Mucosa of descending colon (tissue), 3 donors: ENCODE data around the gene DSCAM. TPM values are rescaled to one million over a fixed set of nuclear protein-coding genes. Genes with fewer than 3 reads are reported as not detected.

ENCODE experiments used
- ATAC-seq: fragments of 200-7000 bp; cut with Tn5 transposase; one replicate; pipeline ENCODE4 v1.9.1; 2020; ENCODE audit warnings: mild to moderate bottlenecking, moderate library complexity
- DNase-seq, 3 donors: peaks; one replicate each; pipeline ENCODE4 v3.0.0-alpha.2; 2020
- H3K36me3 ChIP-seq: fragments of 200-600 bp; one replicate; pipeline ENCODE4 v1.8.0; 2021; ENCODE audit warnings: low read depth, mild to moderate bottlenecking
- H3K4me1 ChIP-seq: fragments of 200-600 bp; one replicate; pipeline ENCODE4 v1.8.0; 2021; ENCODE audit warnings: low read depth, mild to moderate bottlenecking
- H3K4me3 ChIP-seq: fragments of 200-600 bp; one replicate; pipeline ENCODE4 v1.8.0; 2021; ENCODE audit warnings: mild to moderate bottlenecking
- H3K9me3 ChIP-seq: fragments of 200-600 bp; one replicate; pipeline ENCODE4 v1.8.0; 2021; ENCODE audit warnings: mild to moderate bottlenecking
- CTCF ChIP-seq: fragments of 200-600 bp; IDR thresholded peaks from one replicate; pipeline ENCODE4 v1.8.0; 2022; ENCODE audit warnings: antibody characterized with exemption, mild to moderate bottlenecking
- intact Hi-C, 2 donors: fragments of 100-400 bp; cut with DNase I in 1 of 2; cut with micrococcal nuclease in 1 of 2; formaldehyde crosslinking; loops; one replicate each; pipeline versions ENCODE4 v1.11.0 to v1.11.1; 2022; cut with DNase I, micrococcal nuclease
- total RNA-seq, 3 donors: library from RNA; stranded (reverse); fragmentation: NEBNext Ultra II Directional in 2 of 3; extraction: Animal tissue kit (Norgen Biotek cat#: 25700) in 2 of 3; gene quantifications; one replicate each; pipeline versions ENCODE4 v1.2.1 to v1.2.4, GENCODE V29; 2021 to 2023
- donor health status: DM: no; HTN: no; CAD: no; lungs with moderate emphysema.
- donor health status: DM: no; HTN: no; CAD: no.
- donor health status: DM: no; HTN: yes; CAD: no.

DSCAM gene
- total RNA-seq, 3 donors from 2014 or later, result 0.35 TPM; not detected in 2

GRCh38 chr21:40128891-40129290 lies 718.1 kb downstream of the DSCAM start:
- no peak for TF ChIP-seq CTCF
- Histone ChIP-seq H3K4me3 (no peak overlapping the region), H3K36me3 (no peaks in the 10 kb centered on the region), H3K9me3 (no peaks in the 10 kb centered on the region), H3K4me1 (no peaks in the 10 kb centered on the region)
- ATAC-seq (no peak), DNase-seq (no peak)
- intact Hi-C loops, result loop anchor here in 1 of 2 donors (10.0 kb wide), 1 partner anchor 344 kb away; no protein-coding TSS in a partner anchor

GRCh38 chr21:40120940-40121575 lies 725.9 kb downstream of the DSCAM start:
- Histone ChIP-seq H3K4me1 (no peaks in the 10 kb centered on the region), H3K4me3 (no peak overlapping the region), H3K36me3 (no peaks in the 10 kb centered on the region), H3K9me3 (no peaks in the 10 kb centered on the region)
- no peak for ATAC-seq
- DNase-seq, result no peak
- intact Hi-C loops, result loop anchor here in 1 of 2 donors (5.0 to 10.0 kb wide), 2 partner anchors 254 to 336 kb away; partner anchors contain the start of gene PCP4
- TF ChIP-seq CTCF, result peak; percentile 31

- ATAC-seq, result no peak
- Histone ChIP-seq H3K4me3 (no peak overlapping the region), H3K9me3 (peaks cover 3% of the 10 kb centered on the region), H3K36me3 (no peaks in the 10 kb centered on the region), H3K4me1 (no peaks in the 10 kb centered on the region)
- DNase-seq, result no peak
- TF ChIP-seq CTCF, result no peak
- intact Hi-C loops, result no loop called here
These were observed 728.4 kb downstream of the DSCAM start for GRCh38 chr21:40118527-40118926.

GRCh38 chr21:40117236-40117635 lies 729.7 kb downstream of the DSCAM start:
- no peak for ATAC-seq

GRCh38 chr21:40115775-40116174 lies 731.2 kb downstream of the DSCAM start:
- Histone ChIP-seq H3K9me3 (peaks cover 3% of the 10 kb centered on the region), H3K4me3 (no peak overlapping the region), H3K36me3 (no peaks in the 10 kb centered on the region), H3K4me1 (no peaks in the 10 kb centered on the region)
- intact Hi-C loops, result no loop called here
- no peak for TF ChIP-seq CTCF
- ATAC-seq, result no peak
- DNase-seq, result no peak

More at GRCh38 chr21:40117236-40117635, 729.7 kb downstream of the DSCAM start:
- no peak for TF ChIP-seq CTCF
- no peaks in the 10 kb centered on the region for H3K4me1 ChIP-seq
- intact Hi-C loops, result no loop called here
- no peak for DNase-seq
- no peak overlapping the region for H3K4me3 ChIP-seq
- no peaks in the 10 kb centered on the region for H3K36me3 ChIP-seq
- H3K9me3 ChIP-seq, result peaks cover 3% of the 10 kb centered on the region
